Activated gamma-delta T cell treated with anti-CD3 and anti-CD28 coated beads, Interleukin-2, amount 50 U/mL, for 16 hours (primary cell): Measurements from ENCODE around the gene RPRD1B.

Source experiments
- DNase-seq: peaks from one replicate; pipeline ENCODE4 v3.0.0-alpha.2; 2020; ENCODE audit warnings: low read depth

The RPRD1B gene

GRCh38 chr20:38136421-38137245, 103.1 kb downstream of the RPRD1B start:
- no peak for DNase-seq

- DNase-seq = no peak
Measured at GRCh38 chr20:38137441-38138037, 104.0 kb downstream of the RPRD1B start.

- DNase-seq = no peak
Measured at GRCh38 chr20:38138086-38138778, 104.7 kb downstream of the RPRD1B start.

GRCh38 chr20:38139156-38139912, 105.8 kb downstream of the RPRD1B start:
- DNase-seq = no peak

GRCh38 chr20:38139977-38140753, 106.6 kb downstream of the RPRD1B start:
- no peak for DNase-seq

GRCh38 chr20:38141204-38141888, 107.8 kb downstream of the RPRD1B start:
- DNase-seq = no peak
